Epithelial cell of esophagus (primary cell): ENCODE data around the gene PLEKHG5.

ENCODE experiments used
- DNase-seq: peaks from one replicate; pipeline ENCODE4 v3.0.0; 2010; ENCODE audit warnings: low read depth
- H3K4me3 ChIP-seq: 2 replicates; pipeline ENCODE4 v1.5.1; 2011; ENCODE audit warnings: mild to moderate bottlenecking, low read length, control low read depth
- CTCF ChIP-seq: IDR thresholded peaks from 2 replicates; pipeline ENCODE4 v1.5.1; 2011; ENCODE audit warnings: low read depth, mild to moderate bottlenecking, low read length, control low read depth, inconsistent platforms; ENCODE audit not compliant: insufficient read depth; ENCODE audit errors: missing control alignments

Gene PLEKHG5

GRCh38 chr1:6464915-6465314, 26.6 kb downstream of the PLEKHG5 start:
- DNase-seq, result no peak
- TF ChIP-seq CTCF, result no peak
- no peak overlapping the region for H3K4me3 ChIP-seq

GRCh38 chr1:6464514-6464836, 27.0 kb downstream of the PLEKHG5 start:
- no peak for TF ChIP-seq CTCF
- DNase-seq, result peak; percentile 23
- no peak overlapping the region for H3K4me3 ChIP-seq

- no peak for DNase-seq
- TF ChIP-seq CTCF, result no peak
- H3K4me3 ChIP-seq, result no peak overlapping the region
Measured at GRCh38 chr1:6463120-6463412, 28.4 kb downstream of the PLEKHG5 start.

- no peak for TF ChIP-seq CTCF
- no peak overlapping the region for H3K4me3 ChIP-seq
- no peak for DNase-seq
Measured at GRCh38 chr1:6462412-6463119, 28.9 kb downstream of the PLEKHG5 start.

GRCh38 chr1:6461538-6462411, 29.7 kb downstream of the PLEKHG5 start:
- no peak for TF ChIP-seq CTCF
- no peak overlapping the region for H3K4me3 ChIP-seq
- no peak for DNase-seq

- H3K4me3 ChIP-seq, result no peak overlapping the region
- DNase-seq, result no peak
- no peak for TF ChIP-seq CTCF
Measured at GRCh38 chr1:6461051-6461530, 30.4 kb downstream of the PLEKHG5 start.
